ENCODE measurements around the gene PTCH2.
"Not testable (repeated sequence)": the region's sequence is repeated elsewhere in the genome, so short reads cannot be mapped to it uniquely, and the experiment has no call there.

Gene PTCH2

DNA sequence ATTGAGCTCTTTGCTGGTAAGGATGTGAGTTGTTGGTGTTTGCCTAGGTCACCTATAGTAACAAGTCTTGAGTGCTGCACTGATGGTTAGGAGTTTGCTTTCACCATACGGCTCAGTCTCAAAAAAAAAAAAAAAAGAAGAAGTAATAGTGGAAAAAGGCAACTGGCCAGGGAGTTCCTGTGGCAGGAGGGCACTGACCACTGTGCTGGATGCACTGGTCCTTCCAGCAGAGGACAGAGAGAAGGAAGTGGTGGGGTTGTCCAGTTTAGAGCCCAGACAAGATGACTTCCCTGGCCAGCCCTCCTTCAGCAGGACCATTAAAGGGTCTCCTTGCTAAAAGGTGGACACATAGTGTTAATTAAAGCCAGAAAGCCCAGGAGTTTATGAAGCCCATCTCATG lies 11.9 kb upstream of the PTCH2 start:
- no peaks in the 10 kb centered on the region for H3K9me3 Mint-ChIP-seq
- H3K4me3 Mint-ChIP-seq, result no peak overlapping the region
- peaks cover 4% of the 10 kb centered on the region for H3K4me1 Mint-ChIP-seq
- H3K27me3 Mint-ChIP-seq, result no peaks in the 10 kb centered on the region
- H3K36me3 Mint-ChIP-seq, result peaks cover 28% of the 10 kb centered on the region
- no peak overlapping the region for H3K27ac Mint-ChIP-seq
- ATAC-seq (ENCODE audit: low read depth) (no peak), DNase-seq (ENCODE audit: low spot score in 2 of 2) (no peak)

DNA sequence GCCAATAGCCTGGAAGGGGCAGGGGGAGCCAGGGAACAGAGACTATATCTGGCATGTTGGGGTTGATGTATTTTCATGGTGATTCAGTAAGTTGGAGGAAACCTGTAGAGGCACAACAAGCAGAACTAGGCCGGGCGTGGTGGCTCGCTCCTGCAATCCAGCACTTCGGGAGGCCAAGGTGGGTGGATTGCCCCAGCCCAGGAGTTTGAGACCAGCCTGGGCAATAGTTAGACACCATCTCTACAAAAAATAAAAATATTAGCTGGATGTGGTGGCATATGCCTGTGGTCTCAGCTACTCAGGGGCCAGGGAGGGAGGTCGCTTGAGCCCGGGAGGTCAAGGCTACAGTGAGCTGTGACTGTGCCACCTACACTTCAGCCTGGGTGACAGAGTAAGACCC lies 10.1 kb upstream of the PTCH2 start:
- H3K4me3 Mint-ChIP-seq, result no peak overlapping the region
- H3K27me3 Mint-ChIP-seq, result no peaks in the 10 kb centered on the region
- H3K27ac Mint-ChIP-seq, result no peak overlapping the region
- H3K36me3 Mint-ChIP-seq, result peaks cover 29% of the 10 kb centered on the region
- DNase-seq (ENCODE audit: low spot score in 2 of 2) (no peak), ATAC-seq (ENCODE audit: low read depth) (no peak)
- H3K4me1 Mint-ChIP-seq, result peaks cover 4% of the 10 kb centered on the region
- H3K9me3 Mint-ChIP-seq, result no peaks in the 10 kb centered on the region

DNA sequence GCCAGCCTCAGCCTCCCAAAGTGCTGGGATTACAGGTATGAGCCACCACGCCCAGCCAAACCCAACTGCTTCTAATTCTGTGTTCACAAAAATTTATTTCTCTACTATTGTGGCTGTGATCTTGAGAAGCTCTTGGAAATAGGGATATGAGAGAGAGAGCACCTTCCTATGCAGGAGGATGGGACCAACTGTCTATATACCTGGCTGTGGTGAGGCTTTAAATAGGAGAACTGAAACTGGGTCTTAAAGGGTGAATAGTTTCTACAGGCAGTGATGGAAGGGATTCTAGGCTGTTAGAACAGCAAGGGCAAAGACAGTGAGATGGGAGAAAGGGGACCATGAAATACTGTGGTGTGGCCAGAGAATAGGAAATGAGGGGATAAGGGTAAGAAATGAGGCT lies 8.3 kb upstream of the PTCH2 start:
- Mint-ChIP-seq H3K9me3 (no peaks in the 10 kb centered on the region), H3K36me3 (peaks cover 23% of the 10 kb centered on the region), H3K4me3 (no peak overlapping the region), H3K27me3 (no peaks in the 10 kb centered on the region), H3K27ac (no peak overlapping the region), H3K4me1 (peaks cover 4% of the 10 kb centered on the region)
- ATAC-seq (ENCODE audit: low read depth) (peak; percentile 38), DNase-seq (ENCODE audit: low spot score in 2 of 2) (no peak)

DNA sequence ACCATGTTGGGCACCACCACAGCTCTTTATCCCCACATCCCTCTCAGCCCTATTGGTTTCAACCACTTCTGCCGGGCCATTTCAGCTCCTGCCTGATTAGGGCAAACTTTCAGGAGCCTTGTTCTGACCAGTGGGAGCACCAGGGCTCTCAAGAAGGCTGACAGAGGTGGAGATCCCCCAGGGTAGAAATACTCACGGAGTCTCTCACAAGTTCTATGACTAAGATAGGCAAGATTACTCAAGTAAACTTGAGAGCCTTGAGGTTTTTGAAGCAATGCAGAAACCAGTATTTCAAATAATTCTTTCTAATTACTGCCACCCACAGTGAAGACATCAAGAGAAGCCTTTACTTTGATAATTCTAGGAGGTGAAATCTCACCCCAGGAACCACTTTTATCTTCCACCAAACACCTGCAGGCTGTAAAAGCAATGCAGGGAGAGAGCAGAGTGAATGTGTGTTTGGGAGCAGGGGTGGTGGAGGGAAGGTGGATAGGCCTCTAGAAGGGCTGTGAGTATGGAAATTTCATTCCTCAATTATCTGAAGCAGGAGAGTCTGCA lies 6.6 kb upstream of the PTCH2 start:
- H3K27me3 Mint-ChIP-seq, result no peaks in the 10 kb centered on the region
- H3K4me1 Mint-ChIP-seq, result peaks cover 4% of the 10 kb centered on the region
- no peak for ATAC-seq (ENCODE audit: low read depth)
- DNase-seq (ENCODE audit: low spot score in 2 of 2), result no peak
- no peak overlapping the region for H3K27ac Mint-ChIP-seq
- no peaks in the 10 kb centered on the region for H3K9me3 Mint-ChIP-seq
- H3K36me3 Mint-ChIP-seq, result peaks cover 17% of the 10 kb centered on the region
- H3K4me3 Mint-ChIP-seq, result no peak overlapping the region

DNA sequence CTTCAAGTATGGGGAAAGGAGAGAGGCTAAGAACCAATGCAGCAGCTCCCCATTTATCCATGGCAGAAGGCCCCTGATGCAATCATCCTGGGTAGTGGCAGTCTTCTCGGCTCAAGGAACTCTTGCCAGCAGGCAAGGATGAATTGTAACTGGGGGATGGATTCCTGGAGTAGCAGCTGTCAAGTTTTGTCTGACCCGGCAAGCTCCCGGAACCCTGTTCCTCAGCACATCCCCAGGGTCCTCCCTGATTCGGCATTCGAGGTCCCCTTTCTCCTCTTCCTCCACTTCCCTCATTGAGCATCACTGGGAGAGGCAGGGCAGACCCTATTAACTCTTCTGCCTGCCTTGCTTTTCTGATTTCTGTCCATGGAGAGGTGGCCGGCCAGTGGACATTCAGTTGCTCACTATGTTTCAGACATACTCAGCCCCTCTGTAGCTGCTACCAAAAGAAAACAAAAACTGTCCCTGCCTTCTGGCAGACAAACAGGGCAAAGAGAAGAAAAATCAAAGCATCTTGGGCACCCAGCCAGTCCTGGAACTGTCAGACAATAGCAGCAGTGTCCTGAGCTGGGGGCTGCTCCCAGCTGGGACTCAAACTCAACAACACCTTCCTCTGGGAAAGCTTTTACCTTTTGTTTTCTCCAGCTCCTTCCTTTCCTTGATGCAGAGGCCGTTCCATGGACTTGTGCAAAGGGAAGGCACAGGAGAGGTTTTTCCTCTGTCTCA lies 5.6 kb upstream of the PTCH2 start:
- ATAC-seq (ENCODE audit: low read depth), result no peak
- H3K4me1 Mint-ChIP-seq, result peaks cover 4% of the 10 kb centered on the region

DNA sequence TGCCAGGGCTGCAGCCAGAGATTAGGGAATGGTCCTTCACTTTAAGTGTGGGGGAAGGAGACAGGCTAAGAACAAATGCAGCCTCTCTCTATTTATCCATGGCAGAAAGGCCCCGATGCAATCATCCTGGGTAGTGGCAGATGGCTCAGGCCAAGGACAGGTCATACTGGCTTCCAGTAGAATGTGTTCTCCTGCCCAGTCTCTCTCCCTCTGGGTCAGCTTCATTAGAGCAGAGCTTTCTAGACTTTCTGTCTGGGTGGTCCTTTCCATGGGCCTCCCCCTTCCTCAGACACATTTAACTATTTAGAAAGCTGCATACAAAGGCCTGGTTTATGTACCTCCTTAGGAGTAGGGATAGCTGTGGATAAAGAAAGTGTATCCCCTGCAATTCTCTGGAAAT lies 4.8 kb upstream of the PTCH2 start:
- Mint-ChIP-seq H3K27me3 (no peaks in the 10 kb centered on the region), H3K36me3 (peaks cover 10% of the 10 kb centered on the region), H3K27ac (no peak overlapping the region), H3K4me1 (peaks cover 4% of the 10 kb centered on the region), H3K9me3 (no peaks in the 10 kb centered on the region), H3K4me3 (no peak overlapping the region)
- DNase-seq (ENCODE audit: low spot score in 2 of 2), result no peak
- no peak for ATAC-seq (ENCODE audit: low read depth)

More for the DNA sequence above, 5.6 kb upstream of the PTCH2 start:
- H3K36me3 Mint-ChIP-seq, result peaks cover 13% of the 10 kb centered on the region
- no peak overlapping the region for H3K27ac Mint-ChIP-seq
- H3K4me3 Mint-ChIP-seq, result no peak overlapping the region
- H3K9me3 Mint-ChIP-seq, result no peaks in the 10 kb centered on the region
- H3K27me3 Mint-ChIP-seq, result no peaks in the 10 kb centered on the region
- no peak for DNase-seq (ENCODE audit: low spot score in 2 of 2)

DNA sequence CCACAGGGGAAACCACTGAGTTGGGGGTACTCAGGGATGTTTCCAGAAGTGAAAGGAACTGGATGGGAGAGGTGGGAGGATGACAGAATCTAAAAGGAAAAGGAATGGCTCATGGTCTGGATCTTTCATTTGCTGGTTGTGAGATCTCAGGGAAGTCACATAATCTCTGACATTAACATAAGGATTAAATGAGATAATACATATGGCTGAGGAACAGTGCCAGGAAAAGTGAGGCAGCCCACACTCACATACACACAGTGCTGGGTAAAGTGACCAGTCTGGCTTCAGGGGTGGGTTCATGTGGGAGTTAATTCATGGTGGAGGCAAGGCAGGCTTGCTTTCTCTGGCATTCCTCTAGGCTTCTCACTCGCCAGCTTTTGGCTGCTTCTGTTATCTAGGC lies 3.9 kb upstream of the PTCH2 start:
- no peak for DNase-seq (ENCODE audit: low spot score in 2 of 2)
- no peak for ATAC-seq (ENCODE audit: low read depth)
- H3K27ac Mint-ChIP-seq, result no peak overlapping the region
- H3K27me3 Mint-ChIP-seq, result no peaks in the 10 kb centered on the region
- H3K4me1 Mint-ChIP-seq, result peaks cover 4% of the 10 kb centered on the region
- no peak overlapping the region for H3K4me3 Mint-ChIP-seq
- peaks cover 9% of the 10 kb centered on the region for H3K36me3 Mint-ChIP-seq
- no peaks in the 10 kb centered on the region for H3K9me3 Mint-ChIP-seq

DNA sequence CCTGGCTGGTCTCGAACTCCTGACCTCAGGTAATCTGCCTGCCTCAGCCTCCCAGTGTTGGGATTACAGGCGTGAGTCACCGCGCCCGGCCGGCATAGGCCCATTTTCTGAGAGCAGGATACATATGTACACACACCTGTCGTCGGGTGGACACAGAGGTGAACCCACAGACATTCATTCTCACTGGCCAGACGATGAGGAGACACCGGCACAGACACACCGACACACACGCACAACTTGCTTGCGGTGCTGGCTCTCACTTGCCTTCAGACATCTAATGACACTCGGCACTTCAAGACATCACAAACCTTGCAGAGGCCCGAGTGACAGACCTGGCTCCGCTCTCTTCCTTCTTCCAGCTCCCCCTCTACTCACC lies 579 bp downstream of the PTCH2 start:
- Mint-ChIP-seq H3K9me3 (no peaks in the 10 kb centered on the region), H3K27ac (no peak overlapping the region), H3K27me3 (peaks cover 10% of the 10 kb centered on the region), H3K4me1 (no peaks in the 10 kb centered on the region), H3K4me3 (peak overlapping the region; percentile 27), H3K36me3 (no peaks in the 10 kb centered on the region)
- DNase-seq (ENCODE audit: low spot score in 2 of 2) (no peak), ATAC-seq (ENCODE audit: low read depth) (peak; percentile 43)

DNA sequence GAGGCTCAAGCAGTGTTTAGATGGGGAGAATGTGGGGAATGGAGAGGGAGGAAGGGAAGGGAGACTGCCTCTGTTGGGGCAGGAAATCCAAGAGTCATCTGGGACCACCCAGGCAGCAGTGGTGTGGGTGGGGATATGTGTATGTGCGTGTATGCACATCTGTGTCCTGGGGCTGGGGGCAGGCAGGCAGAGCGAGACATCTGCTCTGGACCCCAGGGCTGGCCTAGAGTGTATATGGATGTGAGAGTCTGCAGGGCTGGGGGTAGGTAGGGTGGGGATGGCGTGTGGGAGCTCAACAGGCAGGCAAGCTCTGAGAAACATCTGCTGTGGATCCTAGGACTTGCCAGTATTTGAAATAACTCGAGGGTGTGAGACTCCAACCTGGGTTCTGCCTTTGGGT lies 3.5 kb downstream of the PTCH2 start:
- Mint-ChIP-seq H3K27me3 (peaks cover 10% of the 10 kb centered on the region), H3K27ac (no peak overlapping the region), H3K4me3 (no peak overlapping the region), H3K9me3 (no peaks in the 10 kb centered on the region), H3K36me3 (no peaks in the 10 kb centered on the region), H3K4me1 (peaks cover 8% of the 10 kb centered on the region)
- ATAC-seq (ENCODE audit: low read depth), result no peak
- DNase-seq (ENCODE audit: low spot score in 2 of 2), result no peak

DNA sequence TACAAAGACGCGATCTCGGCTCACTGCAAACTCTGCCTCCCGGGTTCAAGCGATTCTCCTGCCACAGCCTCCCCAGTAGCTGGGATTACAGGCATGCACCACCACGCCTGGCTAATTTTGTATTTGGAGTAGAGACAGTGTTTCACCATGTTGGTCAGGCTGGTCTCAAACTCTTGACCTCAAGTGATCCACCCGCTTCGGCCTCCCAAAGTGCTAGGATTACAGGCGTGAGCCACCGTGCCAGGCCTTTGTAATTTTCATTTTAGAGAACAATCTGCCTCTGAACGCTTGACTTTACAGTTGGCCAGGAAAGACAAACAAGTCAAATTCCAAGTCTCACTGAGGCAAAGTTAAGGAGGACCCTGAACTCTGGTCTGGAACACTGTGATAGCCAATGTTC lies 4.8 kb downstream of the PTCH2 start:
- not testable (repeated sequence) for H3K27ac Mint-ChIP-seq; DNase-seq (ENCODE audit: low spot score in 2 of 2); H3K4me3 Mint-ChIP-seq; H3K27me3 Mint-ChIP-seq; ATAC-seq (ENCODE audit: low read depth); H3K9me3 Mint-ChIP-seq; H3K36me3 Mint-ChIP-seq
- H3K4me1 Mint-ChIP-seq, result peaks cover 10% of the 10 kb centered on the region

DNA sequence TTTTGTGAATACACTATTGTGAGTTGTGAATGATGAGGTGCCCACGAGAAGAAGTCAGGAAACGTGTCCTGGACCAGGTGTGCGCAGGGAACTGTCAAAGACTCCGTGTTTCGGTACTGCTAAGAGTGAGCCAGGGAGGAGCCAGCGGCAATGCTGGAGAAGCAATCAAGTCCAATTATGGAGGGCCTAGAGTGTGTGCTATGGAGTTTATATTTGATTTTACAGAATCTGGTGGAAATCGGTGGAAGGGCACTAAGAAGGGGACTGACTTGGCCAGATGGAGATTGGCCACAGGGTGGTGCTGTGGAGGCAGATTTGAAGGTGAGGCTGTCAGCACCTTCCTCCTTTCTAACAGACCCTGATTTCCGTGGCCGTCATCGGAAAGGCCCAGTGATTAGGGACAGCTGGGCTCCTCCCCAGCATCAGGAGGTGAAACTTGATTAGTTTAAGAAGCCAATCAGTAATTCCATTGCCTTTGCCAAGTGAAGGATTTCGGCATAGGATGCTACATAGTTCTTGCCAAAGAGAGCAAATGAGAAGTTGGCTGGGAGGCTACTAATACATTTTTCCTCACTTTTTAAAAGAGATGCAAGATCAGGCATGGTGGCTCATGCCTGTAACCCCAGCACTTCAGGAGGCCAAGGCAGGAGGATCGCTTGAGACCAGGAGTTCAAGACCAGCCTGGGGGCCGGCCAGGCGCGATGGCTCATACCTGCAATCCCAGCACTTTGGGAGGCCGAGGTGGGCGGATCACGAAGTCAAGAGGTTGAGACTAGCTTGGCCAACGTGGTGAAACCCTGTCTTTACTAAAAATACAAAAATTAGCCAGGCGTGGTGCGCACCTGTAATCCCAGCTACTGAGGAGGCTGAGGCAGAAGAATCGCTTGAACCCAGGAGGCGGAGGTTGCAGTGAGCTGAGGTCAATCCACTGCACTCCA lies 7.0 kb downstream of the PTCH2 start:
- peak; percentile 81 to 89 for DNase-seq (ENCODE audit: low spot score in 2 of 2)
- ATAC-seq (ENCODE audit: low read depth), result peak; percentile 99
- peak overlapping the region; percentile 46 for H3K4me3 Mint-ChIP-seq
- H3K9me3 Mint-ChIP-seq, result no peaks in the 10 kb centered on the region
- H3K27ac Mint-ChIP-seq, result no peak overlapping the region
- H3K36me3 Mint-ChIP-seq, result no peaks in the 10 kb centered on the region
- H3K4me1 Mint-ChIP-seq, result peaks cover 10% of the 10 kb centered on the region
- peaks cover 4% of the 10 kb centered on the region for H3K27me3 Mint-ChIP-seq

DNA sequence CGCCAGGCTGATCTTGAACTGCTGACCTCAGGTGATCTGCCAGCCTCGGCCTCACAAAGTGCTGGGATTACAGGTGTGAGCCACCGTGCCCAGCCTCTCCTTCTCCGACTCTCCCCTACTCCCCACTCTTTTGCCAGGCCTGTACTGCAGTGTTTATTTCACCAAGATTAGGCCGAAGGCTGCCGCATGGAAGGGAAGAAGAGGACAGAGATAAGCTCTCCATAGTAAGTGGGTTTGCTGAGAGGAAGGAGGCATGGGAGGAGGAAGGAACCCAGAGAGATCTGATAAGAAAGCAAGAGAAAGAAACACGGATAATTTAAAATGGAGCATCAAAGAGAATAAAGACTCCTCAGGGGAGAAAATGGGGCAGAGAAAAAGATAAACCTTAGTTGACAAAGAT lies 8.7 kb downstream of the PTCH2 start:
- Mint-ChIP-seq H3K4me1 (peaks cover 10% of the 10 kb centered on the region), H3K4me3 (no peak overlapping the region), H3K27me3 (peaks cover under 1% of the 10 kb centered on the region), H3K36me3 (no peaks in the 10 kb centered on the region), H3K9me3 (no peaks in the 10 kb centered on the region), H3K27ac (no peak overlapping the region)
- no peak for DNase-seq (ENCODE audit: low spot score in 2 of 2)
- ATAC-seq (ENCODE audit: low read depth), result no peak

DNA sequence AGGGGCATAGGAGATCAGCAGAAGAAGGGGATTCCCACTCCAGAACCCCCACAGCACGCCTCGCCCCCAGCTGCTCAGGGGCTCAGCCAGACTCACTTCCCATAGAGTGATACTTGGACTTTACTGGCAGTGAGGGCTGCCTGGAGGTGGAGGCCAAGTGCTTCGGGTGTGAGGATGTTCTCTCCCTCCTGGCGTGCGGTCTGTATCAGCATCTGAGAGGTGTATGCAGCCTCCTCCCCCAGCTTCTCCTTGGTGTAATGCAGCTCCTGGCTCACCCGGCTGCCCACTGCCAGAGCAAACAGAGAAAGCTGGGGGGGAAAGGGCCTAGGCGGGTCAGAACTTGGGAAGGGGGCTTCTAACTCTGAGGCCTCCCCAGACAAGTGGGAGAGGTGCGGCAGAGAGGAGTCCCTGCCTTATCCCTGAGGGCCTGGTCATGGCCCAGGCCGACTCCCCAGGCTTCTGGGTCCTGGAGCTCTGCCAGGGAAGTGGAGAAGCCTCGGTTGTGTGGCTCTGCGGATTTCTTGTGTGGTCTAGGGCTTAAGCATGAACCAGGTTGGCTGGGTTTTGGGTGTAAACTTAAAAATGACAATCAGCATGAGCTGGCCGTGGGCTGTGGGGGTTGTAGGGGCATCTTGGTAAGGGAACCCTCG lies 10.9 kb downstream of the PTCH2 start:
- Mint-ChIP-seq H3K36me3 (no peaks in the 10 kb centered on the region), H3K4me1 (peaks cover 10% of the 10 kb centered on the region), H3K27ac (no peak overlapping the region), H3K4me3 (no peak overlapping the region), H3K9me3 (no peaks in the 10 kb centered on the region), H3K27me3 (no peaks in the 10 kb centered on the region)
- DNase-seq (ENCODE audit: low spot score in 2 of 2), result no peak
- no peak for ATAC-seq (ENCODE audit: low read depth)

DNA sequence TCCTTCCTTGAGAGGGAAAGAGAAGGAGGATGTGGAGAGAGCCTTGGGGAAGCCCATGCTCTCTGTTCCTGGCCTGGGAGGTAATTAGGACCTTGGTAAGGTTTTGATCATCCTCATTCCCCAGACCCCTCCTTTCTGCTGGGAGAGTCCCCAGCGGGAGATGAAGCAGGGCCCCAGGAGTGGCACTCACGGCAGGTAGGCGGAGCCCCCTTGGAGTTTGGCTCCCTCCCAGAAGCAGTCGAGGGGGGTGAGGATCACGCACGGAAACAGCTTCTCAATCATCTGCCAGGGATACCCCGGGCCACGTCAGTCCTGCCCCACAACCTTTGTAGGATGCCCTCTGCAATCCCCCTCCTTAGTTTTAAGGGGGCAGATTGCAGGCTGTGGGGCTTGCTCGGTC lies 11.5 kb downstream of the PTCH2 start:
- Mint-ChIP-seq H3K27ac (no peak overlapping the region), H3K27me3 (no peaks in the 10 kb centered on the region), H3K4me3 (no peak overlapping the region), H3K36me3 (no peaks in the 10 kb centered on the region), H3K4me1 (peaks cover 10% of the 10 kb centered on the region), H3K9me3 (no peaks in the 10 kb centered on the region)
- DNase-seq (ENCODE audit: low spot score in 2 of 2) (no peak), ATAC-seq (ENCODE audit: low read depth) (no peak)
